ENCODE measurements around the gene LONP2.
"Not testable (repeated sequence)": the region's sequence is repeated elsewhere in the genome, so short reads cannot be mapped to it uniquely, and the experiment has no call there.

Gene LONP2

GRCh38 chr16:48291754-48292153 is 47.7 kb downstream of the LONP2 start:
- DNase-seq: no peak

DNA sequence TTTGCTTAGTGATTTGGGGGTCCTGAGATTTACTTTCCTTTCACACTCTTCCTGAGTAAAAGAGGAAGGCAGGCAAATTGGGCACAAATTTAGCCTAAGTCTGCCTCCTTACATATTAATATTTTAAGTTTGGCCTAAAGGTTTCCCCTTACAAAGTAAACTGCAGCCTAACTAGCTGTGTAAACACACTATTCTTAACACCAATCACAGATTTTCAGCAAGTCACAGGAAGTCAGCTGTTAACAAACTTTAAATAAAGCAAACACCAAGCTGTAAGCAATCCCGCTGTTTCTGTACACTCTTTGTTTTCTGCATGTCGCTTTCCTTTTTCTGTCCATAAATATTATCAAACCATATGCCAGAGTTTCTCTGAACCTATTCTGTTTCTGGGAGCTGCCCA is 48.4 kb downstream of the LONP2 start:
- DNase-seq: no peak

DNA sequence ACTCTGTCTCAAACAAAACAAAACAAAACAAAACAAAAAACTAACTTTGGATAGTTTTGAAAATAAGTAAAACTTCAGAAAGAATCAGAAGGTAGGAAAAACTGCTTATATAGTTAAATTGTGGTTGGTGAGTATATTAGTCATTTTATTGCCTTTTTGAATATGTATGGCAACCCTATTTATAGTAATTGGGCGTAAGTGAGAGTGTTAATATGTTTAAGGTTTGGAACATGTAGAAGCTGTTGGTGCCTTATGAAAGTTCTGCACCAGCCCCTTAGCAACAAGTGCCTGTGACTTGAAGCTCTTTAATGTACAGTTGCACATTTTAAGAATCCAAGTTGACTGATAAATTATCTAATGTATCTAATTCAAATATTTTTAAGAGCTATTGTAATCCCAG is 50.6 kb downstream of the LONP2 start:
- no peak for DNase-seq

DNA sequence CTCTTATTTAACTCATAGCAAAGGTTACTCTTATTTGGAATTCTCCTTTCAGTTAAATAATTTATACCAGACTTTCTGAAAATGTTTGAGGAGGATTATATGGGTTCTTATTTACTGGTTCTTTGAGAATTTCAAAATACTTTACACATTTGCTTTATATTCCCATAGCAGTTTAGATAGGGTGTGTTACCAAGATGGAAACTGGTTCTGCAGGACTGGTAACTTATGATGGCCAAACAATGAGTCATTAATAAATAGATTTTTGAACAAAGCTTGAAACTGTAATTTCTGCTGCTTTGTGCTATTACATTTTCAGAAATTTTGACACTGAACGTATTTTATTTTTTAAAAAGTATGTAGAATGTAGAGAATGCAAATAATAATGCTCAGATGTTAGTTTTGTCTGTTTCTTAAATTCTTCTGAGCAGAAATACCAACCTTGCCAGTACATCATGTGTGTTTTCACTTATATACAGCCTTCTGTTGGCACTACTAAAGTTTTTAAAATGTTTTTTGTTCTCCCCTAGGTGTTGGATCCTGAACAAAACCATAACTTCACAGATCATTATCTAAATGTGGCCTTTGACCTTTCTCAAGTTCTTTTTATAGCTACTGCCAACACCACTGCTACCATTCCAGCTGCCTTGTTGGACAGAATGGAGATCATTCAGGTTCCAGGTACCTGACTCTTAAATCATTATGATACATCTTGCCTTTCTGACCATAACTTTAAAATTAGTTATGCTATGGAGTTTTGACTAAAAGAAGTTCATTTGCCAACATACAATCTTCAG is 51.6 kb downstream of the LONP2 start:
- no peak for DNase-seq

GRCh38 chr16:48299471-48299870 is 55.4 kb downstream of the LONP2 start:
- DNase-seq: no peak

DNA sequence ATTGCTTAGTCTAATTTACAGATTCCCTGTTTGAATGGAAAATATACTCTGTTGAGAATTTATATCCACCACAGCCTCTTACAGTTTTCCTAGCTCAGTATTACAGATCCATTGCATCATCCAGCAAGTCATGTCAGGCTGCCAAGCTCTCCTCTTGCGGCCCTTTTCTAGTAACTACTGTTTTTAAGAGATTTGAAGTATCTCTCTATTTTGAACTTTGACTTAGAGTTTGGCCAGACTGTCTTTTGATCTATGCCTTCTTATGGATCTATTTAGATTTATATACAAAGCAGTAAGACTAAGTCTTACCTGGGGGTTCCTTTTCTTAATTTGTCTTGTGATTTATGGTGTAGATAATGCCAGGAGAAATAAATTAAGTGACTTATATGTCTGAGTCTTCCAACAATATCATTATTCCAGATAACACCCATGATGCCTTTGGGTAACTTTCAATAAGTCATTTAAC is 56.3 kb downstream of the LONP2 start:
- no peak for DNase-seq

- DNase-seq: no peak
Measured at GRCh38 chr16:48308535-48308934, 64.4 kb downstream of the LONP2 start.

GRCh38 chr16:48310908-48311641 is 67.0 kb downstream of the LONP2 start:
- DNase-seq: peak; percentile 36

GRCh38 chr16:48313905-48314304 is 69.8 kb downstream of the LONP2 start:
- not testable (repeated sequence) for DNase-seq

DNA sequence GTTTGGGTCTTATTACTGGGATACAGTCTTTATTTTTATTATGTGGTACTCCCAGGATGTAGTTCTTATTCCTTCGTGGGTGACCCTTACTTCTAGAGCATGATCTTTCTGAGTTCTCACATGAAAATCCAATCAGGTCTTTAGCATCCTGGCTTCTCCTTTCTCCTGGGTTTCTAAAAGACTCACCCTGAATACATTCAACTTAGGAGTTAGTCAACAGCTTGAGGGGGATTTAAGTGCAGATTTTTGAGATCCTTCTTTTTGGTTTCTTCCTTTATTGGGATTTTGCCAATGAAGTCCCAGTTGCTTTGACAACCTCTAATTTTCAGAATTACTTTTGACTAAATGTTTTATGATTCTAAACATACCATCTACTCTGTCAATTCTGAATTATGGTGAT is 72.9 kb downstream of the LONP2 start:
- peak; percentile 29 for DNase-seq

DNA sequence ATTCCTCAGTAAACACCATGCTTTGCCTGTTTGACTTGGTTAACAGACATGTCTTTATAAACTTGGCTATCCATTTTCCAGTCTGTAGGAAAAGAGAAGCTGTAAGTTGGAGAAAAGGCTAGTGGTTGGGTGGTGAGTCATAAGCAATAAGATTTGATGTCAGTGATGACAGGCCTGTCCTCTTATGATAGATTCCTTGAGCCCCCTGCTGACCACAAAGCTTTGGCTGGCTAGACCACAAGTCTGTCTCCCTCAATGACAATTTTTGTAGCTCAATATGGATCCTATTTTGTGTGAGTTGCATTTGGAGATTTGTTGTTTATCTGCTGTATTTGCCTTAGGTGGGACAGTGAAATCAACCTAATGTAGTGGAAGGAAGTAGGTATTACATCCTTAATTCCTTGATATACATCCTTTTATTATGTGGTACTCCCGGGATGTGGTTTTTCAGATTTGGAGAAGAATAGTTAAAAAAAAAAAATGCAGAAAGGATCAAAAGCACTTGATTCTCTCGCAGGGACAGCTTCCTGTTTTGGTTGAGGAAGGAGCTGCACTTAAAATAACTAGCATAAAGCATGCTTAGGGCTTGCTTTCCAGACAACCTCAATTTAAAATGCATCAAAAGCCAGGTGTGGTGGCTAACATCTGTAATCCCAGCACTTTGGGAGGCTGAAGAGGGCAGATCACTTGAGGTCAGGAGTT is 73.7 kb downstream of the LONP2 start:
- DNase-seq: peak; percentile 84

GRCh38 chr16:48318630-48319029 is 74.5 kb downstream of the LONP2 start:
- DNase-seq: peak; percentile 68

GRCh38 chr16:48321317-48322036 is 77.4 kb downstream of the LONP2 start:
- peak; percentile 89 for DNase-seq

DNA sequence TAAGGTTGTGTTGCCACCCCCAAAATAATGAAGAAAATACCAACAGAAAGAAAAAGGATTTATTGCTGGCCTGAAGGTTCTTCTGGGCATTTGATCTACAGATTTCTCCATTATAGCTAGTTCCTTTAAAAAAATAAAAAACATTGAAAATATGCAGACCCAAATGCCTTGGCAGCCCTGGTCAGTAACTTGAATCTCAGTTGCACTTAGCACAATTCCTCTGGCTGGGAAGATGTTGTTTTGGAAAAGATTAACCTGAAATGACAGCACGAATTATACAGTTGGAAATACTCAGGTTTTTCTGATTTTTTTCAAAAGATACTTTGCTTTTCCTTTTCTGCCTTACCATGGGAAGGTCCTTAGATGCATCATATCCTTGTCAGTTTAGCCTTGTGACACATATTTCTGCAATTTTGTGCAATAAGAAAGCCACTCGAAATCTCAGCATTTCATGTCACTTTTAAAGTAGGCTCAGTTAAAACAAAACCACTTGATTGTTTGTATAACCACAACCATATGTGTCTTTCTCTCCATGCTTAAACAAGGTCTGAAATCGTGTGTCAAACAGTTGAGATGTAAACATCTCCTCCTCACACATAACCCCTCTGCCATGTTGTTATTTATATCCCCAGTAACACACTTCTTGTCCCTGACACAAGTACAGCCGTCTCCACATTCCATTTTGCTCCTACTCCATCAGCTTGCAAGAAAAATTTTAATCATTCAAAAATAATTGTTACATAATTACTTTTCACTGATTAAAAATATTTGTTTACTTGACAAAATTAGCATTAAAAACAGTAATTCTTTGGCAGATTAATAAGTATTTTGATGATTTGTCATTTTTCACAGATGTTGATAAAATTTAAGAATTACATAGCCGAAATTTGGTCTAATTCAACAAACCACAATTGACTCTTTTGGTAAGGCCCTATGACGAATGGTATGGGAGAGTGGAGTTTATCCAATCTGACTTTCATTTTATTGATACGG is 80.0 kb downstream of the LONP2 start:
- peak; percentile 76 for DNase-seq

DNA sequence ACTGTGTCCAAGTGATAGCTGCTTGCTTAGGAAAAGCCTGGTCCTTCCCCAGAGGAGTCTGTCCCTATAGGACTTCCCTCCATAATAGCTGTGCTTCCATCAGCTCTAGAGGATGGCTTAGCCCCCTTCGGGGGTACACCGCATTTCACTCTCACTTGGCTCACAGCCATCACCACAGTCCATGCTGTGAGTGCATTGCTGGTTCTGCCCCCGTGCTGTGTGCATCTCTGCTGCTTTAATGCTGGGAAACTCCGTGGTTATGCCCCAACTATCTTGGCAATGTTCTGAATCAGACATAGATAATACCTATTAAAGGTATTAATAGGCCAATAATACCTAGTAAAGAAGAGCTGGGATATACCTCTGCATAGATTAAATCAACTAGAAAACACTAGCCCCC is 82.8 kb downstream of the LONP2 start:
- DNase-seq: no peak

DNA sequence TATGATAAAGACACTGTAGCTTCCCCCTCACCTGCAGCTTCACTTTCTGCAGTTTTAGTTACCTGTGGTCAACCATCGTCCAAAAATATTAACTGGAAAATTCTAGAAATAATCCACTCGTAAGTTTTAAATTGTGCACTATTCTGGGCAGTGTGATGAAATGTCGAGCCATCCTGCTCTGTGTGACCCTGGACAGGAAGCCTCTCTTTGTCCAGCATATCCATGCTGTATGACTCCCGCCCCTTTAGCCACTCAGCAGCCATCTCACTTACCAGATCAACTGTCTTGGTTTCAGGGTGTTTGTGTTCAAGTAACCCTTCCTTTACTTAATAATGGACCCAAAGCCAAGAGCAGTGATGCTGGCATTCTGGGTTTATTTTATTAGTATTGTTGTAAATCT is 85.0 kb downstream of the LONP2 start:
- no peak for DNase-seq

GRCh38 chr16:48330189-48330840 is 86.2 kb downstream of the LONP2 start:
- peak; percentile 11 for DNase-seq

DNA sequence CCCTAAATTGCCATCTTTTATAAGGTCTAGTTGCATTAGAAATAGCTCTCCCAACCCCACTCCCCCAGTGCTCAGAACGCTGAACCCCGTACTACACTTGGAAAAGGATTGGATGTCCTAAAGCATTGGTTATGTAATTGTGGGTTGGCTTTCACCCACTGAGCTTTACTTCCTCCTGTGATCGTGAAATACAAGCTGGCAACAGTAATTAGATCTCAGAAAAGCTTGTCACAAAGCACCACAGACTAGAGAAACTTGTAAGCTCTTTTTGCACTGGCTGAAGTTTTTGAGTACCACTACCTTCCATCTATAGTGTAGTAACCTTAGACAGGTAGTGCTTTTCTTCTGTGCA is 86.7 kb downstream of the LONP2 start:
- peak; percentile 62 for DNase-seq

GRCh38 chr16:48332978-48333377 is 88.9 kb downstream of the LONP2 start:
- no peak for DNase-seq

DNA sequence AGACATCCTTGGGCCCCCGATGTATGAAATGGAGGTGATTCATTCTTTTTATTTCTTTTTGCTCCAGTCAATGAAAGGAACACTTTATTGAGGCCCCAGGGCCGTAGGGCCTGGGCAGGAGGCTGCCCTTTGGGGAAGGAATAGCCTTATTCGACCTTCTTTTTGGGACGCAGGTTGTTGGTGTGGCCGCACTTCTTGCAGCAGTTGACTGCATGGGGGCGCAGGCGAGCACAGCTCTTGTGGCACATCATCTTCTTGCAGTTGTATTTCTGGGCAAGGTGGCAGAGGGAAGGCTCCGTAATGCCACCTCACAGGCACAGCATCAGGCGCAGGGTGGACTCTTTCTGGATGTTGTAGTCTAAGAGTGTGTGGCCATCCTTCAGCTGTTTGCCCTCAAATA is 90.2 kb downstream of the LONP2 start:
- no peak for DNase-seq

- no peak for DNase-seq
Measured at GRCh38 chr16:48335961-48336360, 91.9 kb downstream of the LONP2 start.

All from inflammatory macrophage treated with lipopolysaccharide for 4 hours (primary cell).